K562 (cell line): Measurements from ENCODE around the gene RHOA. TPM values are rescaled to one million over a fixed set of nuclear protein-coding genes. Genes with fewer than 3 reads are reported as not detected.

Experiments
- ATF3 ChIP-seq, 2 experiments: fragments of 450-650 bp in 1 of 2; sonication (generic) in 1 of 2; formaldehyde crosslinking in 1 of 2; IDR thresholded peaks in 1 of 2; conservative IDR thresholded peaks in 1 of 2; 2 replicates each; pipeline versions ENCODE4 v1.6.1 to v1.8.1; 2016 to 2023; ENCODE audit warnings: mild to moderate bottlenecking in 2 of 2, moderate library complexity in 2 of 2, inconsistent platforms in 1 of 2, missing genetic modification reagents in 1 of 2
- CEBPZ ChIP-seq: fragments of 150-350 bp; IDR thresholded peaks from 2 replicates; pipeline ENCODE4 v1.6.1; 2014; ENCODE audit warnings: low read depth, mild to moderate bottlenecking, low read length, borderline replicate concordance
- CHD7 ChIP-seq: fragments of 200-600 bp; sonication (generic); IDR thresholded peaks from one replicate; pipeline ENCODE4 v1.6.1; 2012; ENCODE audit warnings: mild to moderate bottlenecking, low read depth, low read length, inconsistent platforms
- FUS ChIP-seq: fragments of 200-400 bp; formaldehyde crosslinking; optimal IDR thresholded peaks from 2 replicates; pipeline ENCODE3; 2017; ENCODE audit warnings: low read depth, low read length
- HNRNPL ChIP-seq: fragments of 200-400 bp; formaldehyde crosslinking; IDR thresholded peaks from 2 replicates; pipeline ENCODE4 v1.6.1; 2017; ENCODE audit warnings: low read depth, mild to moderate bottlenecking, low read length
- NFXL1 ChIP-seq: fragments of 450-650 bp; formaldehyde crosslinking; IDR thresholded peaks from 2 replicates; pipeline ENCODE4 v1.4.0; 2021; ENCODE audit warnings: mild to moderate bottlenecking
- PHF8 ChIP-seq: fragments of 200-600 bp; sonication (generic); IDR thresholded peaks from 2 replicates; pipeline ENCODE4 v1.6.1; 2012; ENCODE audit warnings: mixed run types, mild to moderate bottlenecking, inconsistent platforms, low read length, moderate library complexity, borderline replicate concordance
- YBX1 ChIP-seq: fragments of 450-650 bp; IDR thresholded peaks from 2 replicates; pipeline ENCODE4 v1.7.1; 2016; ENCODE audit warnings: mild to moderate bottlenecking
- ZBTB26 ChIP-seq: fragments of 450-650 bp; formaldehyde crosslinking; IDR thresholded peaks from 2 replicates; pipeline ENCODE4 v1.4.0; 2022; ENCODE audit warnings: missing genetic modification characterization
- polyA plus RNA-seq, 8 experiments: library from polyadenylated mRNA; depleted of rRNA in 4 of 8; stranded (reverse) in 5 of 8; unstranded in 3 of 8; fragments of >200 nt; fragmentation: Nextera tagmentation in 2 of 8; fragmentation: Illumina TruSeq in 1 of 8; extraction: Ambion mirVana in 2 of 8; extraction: Trizol in 1 of 8; gene quantifications; 2 replicates each; pipeline versions ENCODE4 v1.2.1 to v1.2.3, GENCODE V29; 2011 to 2014; ENCODE audit warnings: inconsistent platforms in 1 of 8, missing spikeins in 1 of 8
- total RNA-seq, 7 experiments: library from RNA; depleted of rRNA in 6 of 7; stranded (reverse); fragments of >200 nt in 6 of 7; fragmentation: Illumina TruSeq in 2 of 7; extraction: Trizol in 2 of 7; gene quantifications; 2 replicates each; pipeline versions ENCODE4 v1.2.1 to v1.2.3, GENCODE V29; 2011 to 2021; ENCODE audit warnings: low replicate concordance in 1 of 7

RHOA gene
- total and polyA plus RNA-seq, 9 of the 15 experiments (the other 6 are each of a cell fraction or from before 2014, with no cell fraction given): 136 to 540 (median 236) TPM

GRCh38 chr3:49351521-49352011 lies 60.2 kb downstream of the RHOA start (continued):
- TF ChIP-seq CEBPZ (no peak), ATF3 (IDR thresholded peaks at IDR 0.05) (no peak), ATF3 (CRISPR knock-in tag; conservative IDR thresholded peaks at IDR 0.05) (no peak), ZBTB26 (CRISPR knock-in tag) (no peak), YBX1 (no peak), HNRNPL (no peak), NFXL1 (CRISPR knock-in tag) (no peak), CHD7 (no peak), PHF8 (no peak), FUS (no peak)
